IMR-90 (cell line): ENCODE measurements around the gene DCAF17. TPM values are rescaled to one million over a fixed set of nuclear protein-coding genes. Genes with fewer than 3 reads are reported as not detected.
"Not testable (repeated sequence)": the region's sequence is repeated elsewhere in the genome, so short reads cannot be mapped to it uniquely, and the experiment has no call there.

Experiments used
- ATAC-seq: fragments of 200-7000 bp; cut with Tn5 transposase; 2 replicates; pipeline ENCODE4 v1.9.1; 2020; ENCODE audit warnings: low read depth, mild to moderate bottlenecking, moderate library complexity
- BruUV-seq: library from RNA; stranded (reverse); fragments of 400-500 nt; replicated peaks from 2 replicates; lab custom pipeline; 2021; lab: Mats Ljungman, UMichigan
- CTCF ChIA-PET: fragments of 300-600 bp; formaldehyde crosslinking; extraction: SDS; loops from one replicate; lab custom pipeline; 2021; ENCODE audit warnings: antibody characterized with exemption; lab: Yijun Ruan, JAX
- POLR2A ChIA-PET: fragments of 300-600 bp; sonication (Branson Sonifier 250); formaldehyde crosslinking; loops from one replicate; lab custom pipeline; 2022; ENCODE audit warnings: antibody characterized with exemption; ENCODE audit not compliant: unreplicated experiment; lab: Charles Lee
- DNase-seq: peaks from one replicate; pipeline ENCODE4 v3.0.0; 2013
- H2AFZ ChIP-seq: replicated peaks from 2 replicates; pipeline ENCODE3; 2013; ENCODE audit warnings: low read length, mild to moderate bottlenecking; ENCODE audit not compliant: poor library complexity
- H2AK5ac ChIP-seq: 2 replicates; pipeline ENCODE4 v1.6.1; 2013; ENCODE audit warnings: low read depth, low read length, inconsistent platforms
- H2AK9ac ChIP-seq: replicated peaks from 2 replicates; pipeline ENCODE3; 2013; ENCODE audit warnings: mild to moderate bottlenecking, low read depth, low read length, moderate library complexity; ENCODE audit not compliant: poor library complexity
- H2BK120ac ChIP-seq: 2 replicates; pipeline ENCODE4 v1.6.1; 2013; ENCODE audit warnings: low read depth, low read length, inconsistent platforms
- H2BK15ac ChIP-seq: 3 replicates; pipeline ENCODE4 v1.6.1; 2013; ENCODE audit warnings: low read depth, low read length, inconsistent platforms
- H2BK20ac ChIP-seq: 2 replicates; pipeline ENCODE4 v1.6.1; 2013; ENCODE audit warnings: low read depth, mild to moderate bottlenecking, inconsistent platforms, low read length, moderate library complexity
- H2BK5ac ChIP-seq: 2 replicates; pipeline ENCODE4 v1.6.1; 2013; ENCODE audit warnings: mild to moderate bottlenecking, low read depth, low read length, inconsistent platforms; ENCODE audit not compliant: poor library complexity, severe bottlenecking
- H3K14ac ChIP-seq: replicated peaks from 2 replicates; pipeline ENCODE4 v1.6.1; 2013; ENCODE audit warnings: low read depth, low read length, inconsistent platforms
- H3K18ac ChIP-seq: 2 replicates; pipeline ENCODE4 v1.6.1; 2013; ENCODE audit warnings: low read depth, low read length, control low read depth
- H3K23ac ChIP-seq: 2 replicates; pipeline ENCODE4 v1.6.1; 2013; ENCODE audit warnings: low read depth, low read length, inconsistent platforms
- H3K27ac ChIP-seq: 2 replicates; pipeline ENCODE4 v1.5.1; 2013; ENCODE audit warnings: mild to moderate bottlenecking, control low read depth, low read length; ENCODE audit not compliant: insufficient read depth
- H3K27me3 ChIP-seq: 2 replicates; pipeline ENCODE4 v1.6.1; 2013; ENCODE audit warnings: low read length; ENCODE audit not compliant: control insufficient read depth, insufficient read depth
- H3K36me3 ChIP-seq: 2 replicates; pipeline ENCODE4 v1.6.1; 2013; ENCODE audit warnings: low read length, mixed read lengths; ENCODE audit not compliant: control insufficient read depth, insufficient read depth
- H3K4ac ChIP-seq: 2 replicates; pipeline ENCODE4 v1.6.1; 2013; ENCODE audit warnings: low read depth, low read length, inconsistent platforms
- H3K4me1 ChIP-seq: 2 replicates; pipeline ENCODE4 v1.6.1; 2013; ENCODE audit warnings: low read length, mixed read lengths; ENCODE audit not compliant: control insufficient read depth, insufficient read depth
- H3K4me2 ChIP-seq: 2 replicates; pipeline ENCODE4 v1.6.1; 2013; ENCODE audit warnings: low read depth, mild to moderate bottlenecking, control low read depth, low read length, moderate library complexity
- H3K4me3 ChIP-seq: 2 replicates; pipeline ENCODE4 v1.5.1; 2013; ENCODE audit warnings: low read depth, mild to moderate bottlenecking, control low read depth, low read length, moderate library complexity; ENCODE audit not compliant: insufficient read depth
- H3K56ac ChIP-seq: 2 replicates; pipeline ENCODE4 v1.6.1; 2013; ENCODE audit warnings: low read length, inconsistent platforms; ENCODE audit not compliant: insufficient read depth; ENCODE audit errors: extremely low read depth
- H3K79me1 ChIP-seq, 2 experiments: 2 replicates each; pipeline ENCODE4 v1.6.1; 2013; ENCODE audit warnings: low read length in 2 of 2, inconsistent platforms in 1 of 2, low read depth in 1 of 2
- H3K9ac ChIP-seq: 2 replicates; pipeline ENCODE4 v1.6.1; 2013; ENCODE audit warnings: low read depth, low read length, control low read depth
- H3K9me1 ChIP-seq: 2 replicates; pipeline ENCODE4 v1.6.1; 2013; ENCODE audit warnings: low read length, inconsistent platforms; ENCODE audit not compliant: insufficient read depth
- H3K9me3 ChIP-seq: 2 replicates; pipeline ENCODE4 v1.6.1; 2013; ENCODE audit warnings: low read length; ENCODE audit not compliant: control insufficient read depth, insufficient read depth
- H4K20me1 ChIP-seq: 2 replicates; pipeline ENCODE4 v1.6.1; 2013; ENCODE audit warnings: low read length, inconsistent platforms; ENCODE audit not compliant: insufficient read depth
- H4K5ac ChIP-seq: 2 replicates; pipeline ENCODE4 v1.6.1; 2013; ENCODE audit warnings: mild to moderate bottlenecking, low read depth, low read length, control low read depth
- H4K8ac ChIP-seq, 2 experiments: 2 replicates each; pipeline ENCODE4 v1.6.1; 2013; ENCODE audit warnings: low read depth in 2 of 2, low read length in 2 of 2, control low read depth in 1 of 2, inconsistent platforms in 1 of 2
- H4K91ac ChIP-seq: 2 replicates; pipeline ENCODE4 v1.6.1; 2013; ENCODE audit warnings: low read depth, low read length, inconsistent platforms; ENCODE audit not compliant: insufficient read depth
- WGBS, 2 experiments: methylation state at CpG; one replicate each; pipeline versions ENCODE4 v1.1.5 to v1.1.7; 2013; ENCODE audit warnings: missing lambda C conversion rate in 2 of 2; ENCODE audit not compliant: insufficient read length in 1 of 2; ENCODE audit errors: extremely low coverage in 2 of 2; 5-methylcytosine and 5-hydroxymethylcytosine counted together
- dilution Hi-C: fragments of 300-500 bp; cut with HindIII; formaldehyde crosslinking; loops from one replicate; pipeline ENCODE4 v1.14.3; 2018; ENCODE audit warnings: low sequenced_read_pairs; ENCODE audit not compliant: unreplicated experiment
- in situ Hi-C: fragments of 300-500 bp; cut with MboI; formaldehyde crosslinking; loops from 3 replicates; pipeline ENCODE4 v1.14.3; 2019; ENCODE audit warnings: low sequenced_read_pairs, inconsistent platforms, mixed read lengths
- intact Hi-C: fragments of 100-400 bp; cut with micrococcal nuclease; formaldehyde crosslinking; loops from 2 replicates; pipeline ENCODE4 v1.10.0; 2022
- polyA plus RNA-seq, 3 experiments: library from polyadenylated mRNA; depleted of rRNA; stranded (reverse); fragments of >200 nt; gene quantifications; 2 replicates each; pipeline ENCODE4 v1.2.3, GENCODE V29; 2012; ENCODE audit warnings: low replicate concordance in 1 of 3
- total RNA-seq: library from RNA; depleted of rRNA; stranded (reverse); fragments of >200 nt; gene quantifications from 2 replicates; pipeline ENCODE4 v1.2.3, GENCODE V29; 2012

The DCAF17 gene
- total and polyA plus RNA-seq, 2 of the 4 experiments (the other 2 are of a cell fraction) = 6.7 to 13.1 TPM

- H2AFZ ChIP-seq, H3K36me3 ChIP-seq, ATAC-seq, H3K4me1 ChIP-seq, H3K56ac ChIP-seq, DNase-seq, BruUV-seq, H2AK9ac ChIP-seq, H3K18ac ChIP-seq, H3K14ac ChIP-seq, H3K4me3 ChIP-seq, H2BK120ac ChIP-seq, H3K27me3 ChIP-seq, dilution Hi-C loops, H3K9me1 ChIP-seq, H3K9me3 ChIP-seq, H3K27ac ChIP-seq, H2AK5ac ChIP-seq, H4K91ac ChIP-seq, H4K8ac ChIP-seq, H2BK5ac ChIP-seq, in situ Hi-C loops, CTCF ChIA-PET, intact Hi-C loops, H2BK20ac ChIP-seq, POLR2A ChIA-PET, H2BK15ac ChIP-seq, H3K9ac ChIP-seq, H4K5ac ChIP-seq, H3K4me2 ChIP-seq, H3K23ac ChIP-seq, H4K20me1 ChIP-seq, H3K4ac ChIP-seq: not testable (repeated sequence)
- WGBS, 2 experiments = no CpG with 5 or more reads among the region's 2 CpGs
- peaks cover 8 to 13% of the 10 kb centered on the region in 2 experiments; a peak in 2 of 4 replicates for H3K79me1 ChIP-seq
Measured at GRCh38 chr2:171422710-171423495, 11.1 kb upstream of the DCAF17 start.
